H1 (cell line): ENCODE measurements around the gene PAXX. TPM values are rescaled to one million over a fixed set of nuclear protein-coding genes. Genes with fewer than 3 reads are reported as not detected.

Experiments used
- CTCF ChIA-PET: fragments of 300-600 bp; sonication (Branson Sonifier 250); formaldehyde crosslinking; loops from one replicate; lab custom pipeline; 2021; ENCODE audit not compliant: partially characterized antibody; lab: Charles Lee
- POLR2A ChIA-PET: fragments of 300-600 bp; sonication (Branson Sonifier 250); formaldehyde crosslinking; loops from one replicate; lab custom pipeline; 2021; ENCODE audit warnings: inconsistent platforms; ENCODE audit not compliant: partially characterized antibody; lab: Charles Lee
- DNase-seq, 2 experiments: peaks; one replicate each; pipeline versions ENCODE4 v3.0.0 to v3.0.0-alpha.2; 2010 to 2022; ENCODE audit warnings: low spot score in 2 of 2, low read depth in 1 of 2, mixed read lengths in 1 of 2
- FAIRE-seq: peaks from 2 replicates; lab custom pipeline; 2011; peaks lifted over from hg19 to GRCh38; lab: Jason Lieb, UNC
- H2AFZ ChIP-seq: 2 replicates; pipeline ENCODE4 v1.8.1; 2012; ENCODE audit warnings: low read length, inconsistent platforms
- H2AK5ac ChIP-seq: 2 replicates; pipeline ENCODE4 v1.6.1; 2013; ENCODE audit warnings: low read depth, low read length
- H2BK120ac ChIP-seq: replicated peaks from 2 replicates; pipeline ENCODE3; 2013; ENCODE audit warnings: low read depth, low read length, inconsistent platforms
- H2BK12ac ChIP-seq: 2 replicates; pipeline ENCODE4 v1.6.1; 2013; ENCODE audit warnings: low read depth, low read length
- H2BK15ac ChIP-seq: 2 replicates; pipeline ENCODE4 v1.6.1; 2013; ENCODE audit warnings: low read length
- H2BK20ac ChIP-seq: 2 replicates; pipeline ENCODE4 v1.6.1; 2013; ENCODE audit warnings: low read length
- H2BK5ac ChIP-seq: 2 replicates; pipeline ENCODE4 v1.6.1; 2013; ENCODE audit warnings: low read depth, low read length
- H3K14ac ChIP-seq: 2 replicates; pipeline ENCODE4 v1.6.1; 2013; ENCODE audit warnings: inconsistent platforms; ENCODE audit not compliant: insufficient read length
- H3K18ac ChIP-seq: 2 replicates; pipeline ENCODE4 v1.6.1; 2013; ENCODE audit warnings: low read length; ENCODE audit errors: extremely low read depth
- H3K23ac ChIP-seq: 2 replicates; pipeline ENCODE4 v1.6.1; 2013; ENCODE audit warnings: inconsistent platforms; ENCODE audit not compliant: insufficient read length
- H3K23me2 ChIP-seq: 2 replicates; pipeline ENCODE4 v1.6.1; 2013; ENCODE audit warnings: low read depth, low read length
- H3K27ac ChIP-seq: 2 replicates; pipeline ENCODE4 v1.6.1; 2011; ENCODE audit warnings: low read depth, low read length, inconsistent platforms
- H3K27me3 ChIP-seq, 4 experiments: replicated peaks in 1 of 4; 1 replicate in 1 of 4; 2 replicates in 3 of 4; pipeline versions ENCODE4 v1.6.1 to v1.8.1; 2011 to 2013; ENCODE audit warnings: low read length in 3 of 4, mild to moderate bottlenecking in 3 of 4, inconsistent platforms in 2 of 4, mixed read lengths in 2 of 4, moderate library complexity in 1 of 4; ENCODE audit not compliant: control insufficient read depth in 3 of 4, insufficient read depth in 3 of 4; ENCODE audit errors: extremely low read depth in 1 of 4
- H3K36me3 ChIP-seq, 4 experiments: 2 replicates each; pipeline versions ENCODE4 v1.6.1 to v1.8.1; 2011 to 2013; ENCODE audit warnings: mild to moderate bottlenecking in 4 of 4, low read length in 3 of 4, moderate library complexity in 2 of 4, control low read depth in 1 of 4, inconsistent platforms in 1 of 4; ENCODE audit not compliant: insufficient read depth in 4 of 4, control insufficient read depth in 2 of 4
- H3K4ac ChIP-seq: replicated peaks from 2 replicates; pipeline ENCODE3; 2013; ENCODE audit warnings: low read length, low read depth, mixed read lengths, inconsistent platforms; ENCODE audit not compliant: insufficient read length
- H3K4me1 ChIP-seq, 4 experiments: replicated peaks in 1 of 4; 1 replicate in 1 of 4; 2 replicates in 3 of 4; pipeline versions ENCODE4 v1.6.1 to v1.8.1; 2011 to 2013; ENCODE audit warnings: low read length in 3 of 4, inconsistent platforms in 2 of 4, mixed read lengths in 1 of 4; ENCODE audit not compliant: insufficient read depth in 4 of 4, control insufficient read depth in 3 of 4
- H3K4me2 ChIP-seq, 2 experiments: 2 replicates each; pipeline versions ENCODE4 v1.6.1 to v1.8.1; 2011 to 2013; ENCODE audit warnings: low read depth in 2 of 2, low read length in 2 of 2, control low read depth in 1 of 2, inconsistent platforms in 1 of 2, mild to moderate bottlenecking in 1 of 2; ENCODE audit not compliant: insufficient read depth in 1 of 2
- H3K4me3 ChIP-seq, 4 experiments: fragments of 200-600, 300-600 bp in 1 of 4; sonication (generic), shearing (Covaris generic), sonication (Bioruptor Twin) in 1 of 4; 2 replicates each; pipeline versions ENCODE4 v1.5.1 to v1.8.1; 2011 to 2016; ENCODE audit warnings: low read length in 4 of 4, low read depth in 3 of 4, control low read depth in 2 of 4, inconsistent platforms in 2 of 4, mild to moderate bottlenecking in 2 of 4, mixed read lengths in 1 of 4, moderate library complexity in 1 of 4; ENCODE audit not compliant: insufficient read depth in 2 of 4; ENCODE audit errors: extremely low read depth in 1 of 4
- H3K56ac ChIP-seq: replicated peaks from 2 replicates; pipeline ENCODE3; 2013; ENCODE audit warnings: low read depth, mild to moderate bottlenecking, mixed read lengths, low read length, inconsistent platforms; ENCODE audit not compliant: insufficient read length
- H3K79me1 ChIP-seq: 2 replicates; pipeline ENCODE4 v1.6.1; 2013; ENCODE audit warnings: low read depth, low read length, control low read depth
- H3K79me2 ChIP-seq, 2 experiments: 2 replicates each; pipeline versions ENCODE4 v1.6.1 to v1.8.1; 2012 to 2013; ENCODE audit warnings: low read length in 2 of 2, mild to moderate bottlenecking in 2 of 2, inconsistent platforms in 1 of 2; ENCODE audit not compliant: insufficient read depth in 2 of 2, control insufficient read depth in 1 of 2
- H3K9ac ChIP-seq, 4 experiments: replicated peaks in 1 of 4; 1 replicate in 1 of 4; 2 replicates in 3 of 4; pipeline versions ENCODE4 v1.6.1 to v1.8.1; 2011 to 2013; ENCODE audit warnings: low read depth in 3 of 4, low read length in 3 of 4, control low read depth in 2 of 4, mild to moderate bottlenecking in 2 of 4, moderate library complexity in 2 of 4, inconsistent platforms in 1 of 4; ENCODE audit errors: extremely low read depth in 1 of 4
- H3K9me3 ChIP-seq, 2 experiments: 2 replicates each; pipeline versions ENCODE4 v1.6.1 to v1.8.1; 2012 to 2013; ENCODE audit warnings: mild to moderate bottlenecking in 2 of 2, moderate library complexity in 2 of 2, control low read depth in 1 of 2, inconsistent platforms in 1 of 2, low read depth in 1 of 2, low read length in 1 of 2, mixed read lengths in 1 of 2; ENCODE audit not compliant: insufficient read depth in 2 of 2
- H4K20me1 ChIP-seq, 2 experiments: replicated peaks in 1 of 2; 2 replicates each; pipeline versions ENCODE3 to v1.8.1; 2011 to 2013; ENCODE audit warnings: inconsistent platforms in 2 of 2, low read length in 2 of 2, mild to moderate bottlenecking in 1 of 2; ENCODE audit not compliant: insufficient read depth in 2 of 2, control insufficient read depth in 1 of 2
- H4K5ac ChIP-seq: 2 replicates; pipeline ENCODE4 v1.6.1; 2013; ENCODE audit warnings: low read length, low read depth, mixed read lengths, inconsistent platforms; ENCODE audit not compliant: insufficient read length
- H4K8ac ChIP-seq: 2 replicates; pipeline ENCODE4 v1.8.0; 2013; ENCODE audit warnings: mild to moderate bottlenecking, moderate library complexity, low read length, inconsistent platforms; ENCODE audit not compliant: insufficient read depth; ENCODE audit errors: extremely low read depth
- H4K91ac ChIP-seq: replicated peaks from 2 replicates; pipeline ENCODE3; 2013; ENCODE audit warnings: low read length, mixed read lengths, inconsistent platforms; ENCODE audit not compliant: insufficient read length
- YY1 ChIP-seq: IDR thresholded peaks from 2 replicates; pipeline ENCODE4 v1.6.1; 2011; ENCODE audit warnings: low read depth, mild to moderate bottlenecking, low read length
- WGBS, 2 experiments: shearing (Covaris generic) in 1 of 2; methylation state at CpG; one replicate each; pipeline versions ENCODE4 v1.1.6 to v1.1.7; 2013 to 2015; ENCODE audit warnings: low lambda C conversion rate in 2 of 2, mixed read lengths in 2 of 2, inconsistent platforms in 1 of 2, low coverage in 1 of 2, missing lambda C conversion rate in 1 of 2; ENCODE audit not compliant: insufficient replicate concordance in 2 of 2, insufficient coverage in 1 of 2, insufficient read length in 1 of 2; ENCODE audit errors: extremely low coverage in 1 of 2, missing lambda C conversion rate in 1 of 2; 5-methylcytosine and 5-hydroxymethylcytosine counted together
- polyA plus RNA-seq, 7 experiments: library from polyadenylated mRNA; depleted of rRNA in 3 of 7; stranded (reverse) in 5 of 7; unstranded in 2 of 7; fragments of >200 nt in 5 of 7; fragments of 200-250 nt in 2 of 7; gene quantifications; 1 replicate in 5 of 7; 2 replicates in 1 of 7; 4 replicates in 1 of 7; pipeline versions ENCODE4 v1.2.1 to v1.2.3, GENCODE V29; 2011 to 2013; ENCODE audit warnings: missing spikeins in 2 of 7, mixed read lengths in 2 of 7
- total RNA-seq: library from RNA; stranded (reverse); fragmentation: NEBNext Ultra II Directional; extraction: Animal tissue kit (Norgen Biotek cat#: 25700); gene quantifications from 2 replicates; pipeline ENCODE4 v1.2.1, GENCODE V29; 2021

Gene PAXX
- total and polyA plus RNA-seq, 2 of the 8 experiments (the other 6 are each of a cell fraction or from before 2014, with no cell fraction given), result 43.4 to 45.9 TPM

GRCh38 chr9:137034039-137034708 is 42.0 kb downstream of the PAXX start:
- Histone ChIP-seq H3K4ac (no peak overlapping the region), H3K23me2 (no peaks in the 10 kb centered on the region), H3K9ac (no peak overlapping the region), H4K91ac (no peak overlapping the region), H2BK5ac (no peak overlapping the region), H3K14ac (no peak overlapping the region), H4K5ac (no peak overlapping the region), H3K18ac (no peak overlapping the region), H2BK12ac (no peak overlapping the region), H2BK20ac (no peak overlapping the region), H3K56ac (no peak overlapping the region), H3K36me3 (no peaks in the 10 kb centered on the region), H4K8ac (peak overlapping the region; percentile 68; the same call in 1 of the 2 replicates), H3K4me2 (no peak overlapping the region), H3K79me2 (no peaks in the 10 kb centered on the region), H3K4me1 (peaks cover 0 to 2% (median under 1%) of the 10 kb centered on the region in 4 experiments; a peak in 3 of 7 replicates), H2BK120ac (no peak overlapping the region), H3K23ac (no peak overlapping the region), H3K79me1 (no peaks in the 10 kb centered on the region), H3K27ac (no peak overlapping the region), H3K27me3 (peaks cover 0 to 2% (median under 1%) of the 10 kb centered on the region in 4 experiments; a peak in 4 of 7 replicates), H4K20me1 (peaks cover 2 to 5% of the 10 kb centered on the region in 2 experiments), H2AFZ (no peak overlapping the region), H3K9me3 (no peaks in the 10 kb centered on the region), H3K4me3 (no peak overlapping the region), H2BK15ac (no peak overlapping the region), H2AK5ac (no peak overlapping the region)
- FAIRE-seq (no peak), DNase-seq (no peak)
- ChIA-PET POLR2A (interaction anchor here (0.9 to 1.3 kb wide), 3 partner anchors 21 to 86 kb away, joined by 3 read pairs; no protein-coding TSS in a partner anchor), CTCF (interaction anchor here (0.6 to 4.2 kb wide), 41 partner anchors 8 to 259 kb away, joined by 3 to 65 read pairs (median 8); partner anchors contain the start of genes AJM1, CLIC3, LCN12 and MAMDC4)
- 89% methylated on average over 8 of the region's 15 CpGs; no CpG with 5 or more reads in 1 of the 2 experiments for WGBS, 2 experiments
- no peak for TF ChIP-seq YY1
